Activated CD4-positive, alpha-beta T cell treated with anti-CD3 and anti-CD28 coated beads, Interleukin-2, Interleukin-6, amounts not matched to agents 100 ng/mL and 50 ng/mL, durations not matched to agents 16 hours and 8 hours (primary cell): ENCODE results near the gene STBD1.
"Not testable (repeated sequence)": the region's sequence is repeated elsewhere in the genome, so short reads cannot be mapped to it uniquely, and the experiment has no call there.

Source experiments
- DNase-seq: peaks from one replicate; pipeline ENCODE4 v3.0.0-alpha.2; 2020

The STBD1 gene

GRCh38 chr4:76326515-76326914, 20.0 kb downstream of the STBD1 start:
- no peak for DNase-seq

- DNase-seq, result no peak
Measured at GRCh38 chr4:76334885-76335284, 28.4 kb downstream of the STBD1 start.

GRCh38 chr4:76339364-76339763, 32.8 kb downstream of the STBD1 start:
- DNase-seq, result no peak

GRCh38 chr4:76341063-76341462, 34.5 kb downstream of the STBD1 start:
- no peak for DNase-seq

GRCh38 chr4:76342191-76342590, 35.7 kb downstream of the STBD1 start:
- no peak for DNase-seq

GRCh38 chr4:76342803-76343202, 36.3 kb downstream of the STBD1 start:
- no peak for DNase-seq

GRCh38 chr4:76354517-76355473, 48.3 kb downstream of the STBD1 start:
- peak; percentile 39 for DNase-seq

GRCh38 chr4:76357981-76358380, 51.4 kb downstream of the STBD1 start:
- no peak for DNase-seq

- not testable (repeated sequence) for DNase-seq
Measured at GRCh38 chr4:76359881-76360466, 53.4 kb downstream of the STBD1 start.
